ENCODE measurements around the gene MRTFB.

The MRTFB gene

GRCh38 chr16:14125000-14125681, 54.0 kb downstream of the MRTFB start:
- no peak for TF ChIP-seq ZNF274 (IDR thresholded peaks at IDR 0.05; ENCODE audit: low read depth, low read length)
- no peak overlapping the region for H3K4me3 ChIP-seq (ENCODE audit: low read length)

- no peak for TF ChIP-seq ZNF274 (IDR thresholded peaks at IDR 0.05; ENCODE audit: low read depth, low read length)
These were observed 54.6 kb downstream of the MRTFB start for GRCh38 chr16:14125708-14126107.

GRCh38 chr16:14128097-14128496, 57.0 kb downstream of the MRTFB start:
- no peak overlapping the region for H3K4me3 ChIP-seq (ENCODE audit: low read length)
- no peak for TF ChIP-seq ZNF274 (IDR thresholded peaks at IDR 0.05; ENCODE audit: low read depth, low read length)

More at GRCh38 chr16:14125708-14126107, 54.6 kb downstream of the MRTFB start:
- no peak overlapping the region for H3K4me3 ChIP-seq (ENCODE audit: low read length)

- no peak overlapping the region for H3K4me3 ChIP-seq (ENCODE audit: low read length)
- no peak for TF ChIP-seq ZNF274 (IDR thresholded peaks at IDR 0.05; ENCODE audit: low read depth, low read length)
These were observed 58.4 kb downstream of the MRTFB start for GRCh38 chr16:14129502-14129901.

- no peak overlapping the region for H3K4me3 ChIP-seq (ENCODE audit: low read length)
- TF ChIP-seq ZNF274 (IDR thresholded peaks at IDR 0.05; ENCODE audit: low read depth, low read length), result no peak
These were observed 60.9 kb downstream of the MRTFB start for GRCh38 chr16:14131774-14132695.

- H3K4me3 ChIP-seq (ENCODE audit: low read length), result no peak overlapping the region
- no peak for TF ChIP-seq ZNF274 (IDR thresholded peaks at IDR 0.05; ENCODE audit: low read depth, low read length)
These were observed 61.6 kb downstream of the MRTFB start for GRCh38 chr16:14132696-14133048.

GRCh38 chr16:14133907-14134306, 62.8 kb downstream of the MRTFB start:
- no peak overlapping the region for H3K4me3 ChIP-seq (ENCODE audit: low read length)
- TF ChIP-seq ZNF274 (IDR thresholded peaks at IDR 0.05; ENCODE audit: low read depth, low read length), result no peak

- TF ChIP-seq ZNF274 (IDR thresholded peaks at IDR 0.05; ENCODE audit: low read depth, low read length), result no peak
- H3K4me3 ChIP-seq (ENCODE audit: low read length), result no peak overlapping the region
These were observed 64.6 kb downstream of the MRTFB start for GRCh38 chr16:14135704-14136103.

- no peak for TF ChIP-seq ZNF274 (IDR thresholded peaks at IDR 0.05; ENCODE audit: low read depth, low read length)
- no peak overlapping the region for H3K4me3 ChIP-seq (ENCODE audit: low read length)
These were observed 68.8 kb downstream of the MRTFB start for GRCh38 chr16:14139872-14140271.

GRCh38 chr16:14140923-14141322, 69.8 kb downstream of the MRTFB start:
- H3K4me3 ChIP-seq (ENCODE audit: low read length), result no peak overlapping the region
- TF ChIP-seq ZNF274 (IDR thresholded peaks at IDR 0.05; ENCODE audit: low read depth, low read length), result no peak

- no peak for TF ChIP-seq ZNF274 (IDR thresholded peaks at IDR 0.05; ENCODE audit: low read depth, low read length)
- H3K4me3 ChIP-seq (ENCODE audit: low read length), result no peak overlapping the region
These were observed 75.3 kb downstream of the MRTFB start for GRCh38 chr16:14146445-14146844.

GRCh38 chr16:14148016-14148415, 76.9 kb downstream of the MRTFB start:
- no peak for TF ChIP-seq ZNF274 (IDR thresholded peaks at IDR 0.05; ENCODE audit: low read depth, low read length)
- no peak overlapping the region for H3K4me3 ChIP-seq (ENCODE audit: low read length)

- TF ChIP-seq ZNF274 (IDR thresholded peaks at IDR 0.05; ENCODE audit: low read depth, low read length), result no peak
These were observed 77.5 kb downstream of the MRTFB start for GRCh38 chr16:14148569-14148968.

GRCh38 chr16:14150796-14151195, 79.7 kb downstream of the MRTFB start:
- TF ChIP-seq ZNF274 (IDR thresholded peaks at IDR 0.05; ENCODE audit: low read depth, low read length), result no peak
- no peak overlapping the region for H3K4me3 ChIP-seq (ENCODE audit: low read length)

More at GRCh38 chr16:14148569-14148968, 77.5 kb downstream of the MRTFB start:
- no peak overlapping the region for H3K4me3 ChIP-seq (ENCODE audit: low read length)

Data from GM08714 (cell line).